Measurements from ENCODE around the gene TADA1.
"Not testable (repeated sequence)": the region's sequence is repeated elsewhere in the genome, so short reads cannot be mapped to it uniquely, and the experiment has no call there.

TADA1 gene

GRCh38 chr1:166882893-166883292 is 6.8 kb upstream of the TADA1 start:
- H3K36me3 ChIP-seq = no peaks in the 10 kb centered on the region
- H3K27ac ChIP-seq = no peak overlapping the region
- H3K9me3 ChIP-seq (ENCODE audit: severe bottlenecking) = no peaks in the 10 kb centered on the region
- no peak overlapping the region for H3K4me3 ChIP-seq (ENCODE audit: low read depth, low read length)
- DNase-seq = no peak
- TF ChIP-seq CTCF (IDR thresholded peaks at IDR 0.05; ENCODE audit: low read depth, low read length) = no peak
- no peaks in the 10 kb centered on the region for H3K27me3 ChIP-seq (ENCODE audit: insufficient read depth, low read depth, severe bottlenecking)

- not testable (repeated sequence) for H3K9me3 ChIP-seq (ENCODE audit: severe bottlenecking); H3K36me3 ChIP-seq; H3K27ac ChIP-seq; DNase-seq; H3K27me3 ChIP-seq (ENCODE audit: insufficient read depth, low read depth, severe bottlenecking); H3K4me3 ChIP-seq (ENCODE audit: low read depth, low read length)
These were observed 2.3 kb upstream of the TADA1 start for GRCh38 chr1:166878173-166878917.

- Histone ChIP-seq H3K4me3 (ENCODE audit: low read depth, low read length) (peak overlapping the region; percentile 52), H3K27me3 (ENCODE audit: insufficient read depth, low read depth, severe bottlenecking) (no peaks in the 10 kb centered on the region), H3K9me3 (ENCODE audit: severe bottlenecking) (no peaks in the 10 kb centered on the region), H3K36me3 (no peaks in the 10 kb centered on the region), H3K27ac (peak overlapping the region; percentile 64)
- no peak for TF ChIP-seq CTCF (IDR thresholded peaks at IDR 0.05; ENCODE audit: low read depth, low read length)
- no peak for DNase-seq
These were observed 425 bp upstream of the TADA1 start for GRCh38 chr1:166876540-166876838.

GRCh38 chr1:166875302-166875733 is 746 bp downstream of the TADA1 start:
- Histone ChIP-seq H3K4me3 (ENCODE audit: low read depth, low read length) (peak overlapping the region; percentile 47), H3K9me3 (ENCODE audit: severe bottlenecking) (no peaks in the 10 kb centered on the region), H3K27me3 (ENCODE audit: insufficient read depth, low read depth, severe bottlenecking) (no peaks in the 10 kb centered on the region), H3K36me3 (no peaks in the 10 kb centered on the region), H3K27ac (peak overlapping the region; percentile 96)
- TF ChIP-seq CTCF (IDR thresholded peaks at IDR 0.05; ENCODE audit: low read depth, low read length) = no peak
- no peak for DNase-seq

- peak; percentile 19 for DNase-seq
- TF ChIP-seq CTCF (IDR thresholded peaks at IDR 0.05; ENCODE audit: low read depth, low read length) = no peak
- H3K36me3 ChIP-seq = no peaks in the 10 kb centered on the region
- no peaks in the 10 kb centered on the region for H3K9me3 ChIP-seq (ENCODE audit: severe bottlenecking)
- no peaks in the 10 kb centered on the region for H3K27me3 ChIP-seq (ENCODE audit: insufficient read depth, low read depth, severe bottlenecking)
- no peak overlapping the region for H3K4me3 ChIP-seq (ENCODE audit: low read depth, low read length)
- no peak overlapping the region for H3K27ac ChIP-seq
These were observed 1.6 kb downstream of the TADA1 start for GRCh38 chr1:166874464-166874863.

GRCh38 chr1:166870584-166870983 is 5.5 kb downstream of the TADA1 start:
- no peak for TF ChIP-seq CTCF (IDR thresholded peaks at IDR 0.05; ENCODE audit: low read depth, low read length)
- H3K4me3 ChIP-seq (ENCODE audit: low read depth, low read length) = no peak overlapping the region
- H3K36me3 ChIP-seq = no peaks in the 10 kb centered on the region; the same call in 1 of the 2 replicates
- no peaks in the 10 kb centered on the region for H3K9me3 ChIP-seq (ENCODE audit: severe bottlenecking)
- H3K27me3 ChIP-seq (ENCODE audit: insufficient read depth, low read depth, severe bottlenecking) = no peaks in the 10 kb centered on the region
- no peak for DNase-seq
- H3K27ac ChIP-seq = no peak overlapping the region
